ENCODE data around the gene PACRG. TPM values are rescaled to one million over a fixed set of nuclear protein-coding genes. Genes with fewer than 3 reads are reported as not detected.

Gene PACRG
- total and polyA plus RNA-seq, 2 of the 4 experiments (the other 2 are of a cell fraction) = not detected

- dilution Hi-C loops (cut with HindIII; ENCODE audit: low sequenced_read_pairs, unreplicated experiment) (no loop called here), intact Hi-C loops (cut with micrococcal nuclease) (no loop called here), in situ Hi-C loops (cut with MboI; ENCODE audit: low sequenced_read_pairs) (no loop called here)
- H2BK120ac ChIP-seq (ENCODE audit: low read depth, low read length) = no peak overlapping the region
- no peak overlapping the region for H4K5ac ChIP-seq (ENCODE audit: low read depth, low read length)
- no peaks in the 10 kb centered on the region for H3K27me3 ChIP-seq (ENCODE audit: control insufficient read depth, insufficient read depth, low read length)
- ChIA-PET POLR2A (ENCODE audit: unreplicated experiment) (no interaction called here), CTCF (interaction anchor here (0.7 kb wide), 1 partner anchor 15 kb away, joined by 4 read pairs; no protein-coding TSS in a partner anchor)
- H3K23ac ChIP-seq (ENCODE audit: low read depth, low read length) = no peak overlapping the region
- H4K20me1 ChIP-seq (ENCODE audit: insufficient read depth, low read length) = no peaks in the 10 kb centered on the region
- no peak overlapping the region for H4K91ac ChIP-seq (ENCODE audit: insufficient read depth, low read depth, low read length)
- H2BK15ac ChIP-seq (ENCODE audit: low read depth, low read length) = no peak overlapping the region
- no peak overlapping the region for H2AFZ ChIP-seq (replicated peaks; ENCODE audit: low read length, poor library complexity)
- no peaks in the 10 kb centered on the region for H3K4me1 ChIP-seq (ENCODE audit: control insufficient read depth, insufficient read depth, low read length)
- H2BK5ac ChIP-seq (ENCODE audit: low read depth, low read length, poor library complexity, severe bottlenecking) = no peak overlapping the region
- 60% methylated on average over 6 of the region's 9 CpGs; no CpG with 5 or more reads in 1 of the 2 experiments for WGBS, 2 experiments (ENCODE audit: extremely low coverage in 2 of 2, insufficient read length in 1 of 2)
- no peaks in the 10 kb centered on the region for H3K79me1 ChIP-seq (ENCODE audit: low read depth in 1 of 2, low read length in 2 of 2)
- no peak for ATAC-seq (ENCODE audit: low read depth)
- H3K9ac ChIP-seq (ENCODE audit: low read depth, low read length) = no peak overlapping the region
- H2BK20ac ChIP-seq (ENCODE audit: low read depth, low read length) = no peak overlapping the region
- no peak overlapping the region for H3K4me2 ChIP-seq (ENCODE audit: low read depth, low read length)
- H3K9me3 ChIP-seq (ENCODE audit: control insufficient read depth, insufficient read depth, low read length) = peaks cover 6% of the 10 kb centered on the region; the same call in 1 of the 2 replicates
- no TSS peak for BruUV-seq (replicated peaks)
- no peak overlapping the region for H3K4ac ChIP-seq (ENCODE audit: low read depth, low read length)
- H3K56ac ChIP-seq (ENCODE audit: extremely low read depth, insufficient read depth, low read length) = no peak overlapping the region
- DNase-seq = no peak
- TF ChIP-seq BHLHE40 (IDR thresholded peaks at IDR 0.05; ENCODE audit: low read depth, low read length) = no peak
- TF ChIP-seq RFX5 (IDR thresholded peaks at IDR 0.05; ENCODE audit: low read depth, low read length) = no peak
- TF ChIP-seq MAFK (IDR thresholded peaks at IDR 0.05; ENCODE audit: low read depth, low read length) = no peak
- no peak for TF ChIP-seq MXI1 (IDR thresholded peaks at IDR 0.05; ENCODE audit: borderline replicate concordance, low read depth, low read length)
- TF ChIP-seq FOS (IDR thresholded peaks at IDR 0.05; ENCODE audit: low read depth, low read length) = no peak
- TF ChIP-seq CEBPB (IDR thresholded peaks at IDR 0.05; ENCODE audit: low read depth, low read length) = no peak
- TF ChIP-seq CHD1 (IDR thresholded peaks at IDR 0.05; ENCODE audit: low read depth, low read length) = no peak
- TF ChIP-seq RCOR1 (IDR thresholded peaks at IDR 0.05; ENCODE audit: insufficient replicate concordance, low read length) = no peak
- TF ChIP-seq RAD21 (IDR thresholded peaks at IDR 0.05; ENCODE audit: low read length) = no peak
- TF ChIP-seq SMC3 (IDR thresholded peaks at IDR 0.05; ENCODE audit: low read depth, low read length) = no peak
- TF ChIP-seq USF2 (IDR thresholded peaks at IDR 0.05; ENCODE audit: low read depth, low read length) = no peak
- H3K18ac ChIP-seq (ENCODE audit: low read depth, low read length) = no peak overlapping the region
- no peak overlapping the region for H3K27ac ChIP-seq (ENCODE audit: insufficient read depth, low read length)
- H2AK5ac ChIP-seq (ENCODE audit: low read depth, low read length) = no peak overlapping the region
- H3K4me3 ChIP-seq (ENCODE audit: insufficient read depth, low read depth, low read length) = no peak overlapping the region
- H2AK9ac ChIP-seq (replicated peaks; ENCODE audit: low read depth, low read length, poor library complexity) = no peak overlapping the region
- no peaks in the 10 kb centered on the region for H3K9me1 ChIP-seq (ENCODE audit: insufficient read depth, low read length)
- H4K8ac ChIP-seq (ENCODE audit: low read depth in 2 of 2, low read length in 2 of 2) = no peak overlapping the region
- no peaks in the 10 kb centered on the region for H3K36me3 ChIP-seq (ENCODE audit: control insufficient read depth, insufficient read depth, low read length)
- no peak overlapping the region for H3K14ac ChIP-seq (replicated peaks; ENCODE audit: low read depth, low read length)
Observed at GRCh38 chr6:162845972-162846371, 118.2 kb downstream of the PACRG start.
